ENCODE data around the gene POLR2F.

Gene POLR2F

GRCh38 chr22:38009000-38009806 is 55.7 kb downstream of the POLR2F start:
- no peak for DNase-seq

GRCh38 chr22:38012604-38013072 is 59.1 kb downstream of the POLR2F start:
- DNase-seq = no peak

- DNase-seq = no peak
Measured at GRCh38 chr22:38014083-38014482, 60.6 kb downstream of the POLR2F start.

- DNase-seq = no peak
Measured at GRCh38 chr22:38016182-38017151, 63.0 kb downstream of the POLR2F start.

GRCh38 chr22:38017272-38017920 is 63.9 kb downstream of the POLR2F start:
- no peak for DNase-seq

- no peak for DNase-seq
Measured at GRCh38 chr22:38017939-38018885, 64.7 kb downstream of the POLR2F start.
